GM21423 (cell line): Measurements from ENCODE around the gene TRIM44.
A peak's percentile ranks its signal among the peaks of the same experiment; 100 is the strongest.
"Not testable (repeated sequence)": the region's sequence is repeated elsewhere in the genome, so short reads cannot be mapped to it uniquely, and the experiment has no call there.

Experiments
- ATAC-seq: cut with Tn5 transposase; IDR thresholded peaks from one replicate; pipeline ENCODE4 v1.9.1; 2021; ENCODE audit warnings: mild to moderate bottlenecking, moderate library complexity; ENCODE audit not compliant: unreplicated experiment

TRIM44 gene

DNA sequence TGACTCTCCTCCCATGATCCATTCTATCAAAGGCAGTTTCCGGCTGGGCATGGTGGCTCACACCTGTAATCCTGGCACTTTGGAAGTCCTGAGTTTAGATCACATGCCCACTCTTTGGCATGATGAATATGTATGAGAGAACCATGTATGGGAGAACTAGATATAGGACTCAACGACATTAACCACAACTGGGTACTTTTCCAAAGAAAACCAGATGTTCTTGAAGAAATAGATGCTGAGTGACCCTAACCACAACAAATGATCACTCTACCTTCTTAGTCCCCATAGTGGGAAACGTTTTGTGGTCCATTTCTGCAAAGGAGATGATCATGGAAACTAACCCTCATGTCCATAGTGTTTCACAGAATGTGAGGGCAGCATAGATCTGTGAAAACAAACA lies 30.7 kb upstream of the TRIM44 start:
- ATAC-seq = no peak

DNA sequence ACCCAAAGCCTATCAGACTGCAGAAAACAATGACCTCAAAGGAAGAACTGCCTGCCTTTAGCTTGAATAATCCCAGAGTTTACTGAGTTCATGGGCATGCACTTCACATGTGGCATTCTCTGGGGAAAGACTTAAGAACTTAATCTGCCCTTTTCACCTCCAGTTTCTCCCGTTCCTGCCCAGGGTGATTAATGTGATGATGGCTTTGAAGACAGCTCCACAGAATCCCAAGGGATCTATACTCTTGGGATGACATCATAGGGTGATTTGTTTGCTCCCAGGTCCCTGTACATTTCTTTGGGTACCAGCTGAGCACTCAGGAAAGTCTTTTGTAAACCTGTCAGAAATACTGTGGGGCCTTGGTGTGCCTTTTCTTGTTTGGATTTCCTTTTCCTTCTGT lies 30.3 kb upstream of the TRIM44 start:
- no peak for ATAC-seq

DNA sequence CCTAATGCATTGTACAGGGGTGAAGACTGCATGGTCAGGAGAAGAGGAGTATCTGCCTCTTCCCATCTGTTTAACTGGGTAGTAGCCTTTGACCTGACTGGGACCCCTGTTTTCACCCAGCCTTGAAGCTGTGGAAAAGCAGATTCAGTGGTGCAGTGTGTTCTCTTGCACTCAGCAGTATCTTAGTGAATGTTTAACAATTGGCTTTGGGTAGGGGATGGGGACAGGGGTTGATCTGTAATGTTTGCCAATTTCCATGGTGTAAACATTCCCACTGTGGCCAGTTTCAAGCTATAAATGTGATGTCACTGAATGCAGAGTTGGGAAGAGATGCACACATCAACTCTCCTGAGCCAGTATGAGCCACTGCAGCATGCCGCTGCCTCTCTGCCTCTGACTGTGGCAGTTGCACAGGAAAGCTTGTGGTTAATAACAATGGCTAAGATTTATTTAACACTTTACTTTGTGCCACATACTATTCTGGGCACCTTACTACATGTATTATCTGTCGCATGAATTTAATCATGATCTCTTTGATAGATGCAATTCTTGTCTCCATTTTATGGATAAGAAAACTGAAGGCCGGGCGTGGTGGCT lies 28.6 kb upstream of the TRIM44 start:
- no peak for ATAC-seq

DNA sequence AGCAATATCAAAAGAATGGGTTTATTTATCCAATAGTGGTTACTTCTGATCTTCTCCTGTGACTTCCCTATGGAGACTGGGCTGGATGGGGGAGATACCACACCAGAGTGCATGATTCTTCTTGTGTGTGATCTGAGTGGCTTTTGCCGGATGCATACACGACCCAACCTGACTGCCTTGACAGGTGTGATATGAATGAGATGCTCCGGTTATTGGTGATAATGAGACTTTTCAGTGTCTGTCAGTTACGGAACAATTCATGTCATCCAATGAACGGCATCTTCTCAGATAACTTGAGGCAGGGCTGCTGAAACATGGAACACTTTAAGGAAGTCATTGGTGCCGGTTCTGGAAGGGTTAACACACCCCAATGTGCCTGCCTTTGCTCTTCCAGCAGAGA lies 26.6 kb upstream of the TRIM44 start:
- no peak for ATAC-seq

DNA sequence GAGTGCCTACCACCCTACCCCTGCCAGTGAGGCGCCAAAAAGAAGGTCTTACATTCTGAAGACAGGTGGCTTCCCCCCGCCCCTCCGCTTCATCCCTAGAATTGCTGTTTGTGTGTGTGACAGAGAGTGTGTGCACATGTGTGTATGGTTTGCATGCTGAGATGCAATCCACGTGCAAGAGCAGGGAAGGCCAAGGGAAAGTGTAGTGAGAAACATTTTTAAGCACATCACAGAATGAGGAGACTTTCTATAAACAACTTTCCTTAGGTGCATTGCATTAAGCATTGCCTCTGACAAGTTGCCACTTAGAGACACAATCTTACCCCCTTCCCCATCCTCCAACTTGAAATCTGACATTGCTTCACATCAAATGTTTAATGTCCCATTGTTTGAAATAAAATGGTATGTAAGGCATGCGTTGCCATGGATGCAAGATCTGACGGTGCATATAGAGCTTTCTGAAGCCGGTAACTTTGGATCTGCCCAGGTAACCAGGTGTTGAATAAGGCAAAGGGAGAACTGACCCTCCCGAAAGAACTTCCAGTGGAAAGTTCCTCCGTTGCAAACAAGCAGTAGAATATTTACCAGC lies 22.9 kb upstream of the TRIM44 start:
- ATAC-seq = no peak

DNA sequence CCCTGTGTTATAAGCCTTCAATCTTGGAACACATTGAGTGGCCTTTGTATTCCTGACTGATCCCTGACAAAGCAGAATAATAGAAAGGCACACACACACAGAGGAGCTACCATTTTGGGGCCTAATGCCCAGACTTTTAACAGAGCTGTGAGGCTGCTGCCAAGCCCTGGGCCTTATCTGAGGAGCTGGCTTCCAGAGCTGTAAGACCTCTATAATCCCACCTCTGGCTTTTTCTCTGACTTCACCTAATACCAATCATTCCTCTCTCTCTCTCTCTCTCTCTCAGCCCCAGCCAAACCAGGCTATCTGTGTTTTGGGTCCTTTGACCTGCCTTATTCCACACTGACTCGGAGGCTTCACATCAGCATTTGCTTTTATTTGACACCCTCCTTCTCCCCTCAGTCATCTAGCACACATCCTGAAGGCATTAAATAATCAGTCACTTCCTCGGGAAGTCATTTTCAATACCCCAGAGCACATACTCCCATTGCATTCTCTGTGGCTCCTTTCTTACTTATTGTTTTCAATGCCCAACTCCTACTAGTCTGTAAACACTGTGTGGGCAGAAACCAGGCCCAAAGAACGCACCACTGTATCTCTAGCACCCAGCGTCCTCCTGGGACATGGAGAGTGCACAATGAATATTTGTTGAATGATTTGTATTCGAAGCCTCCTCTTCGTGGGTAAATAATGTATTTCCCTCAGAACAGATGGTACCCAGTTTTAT lies 21.2 kb upstream of the TRIM44 start:
- ATAC-seq = no peak

DNA sequence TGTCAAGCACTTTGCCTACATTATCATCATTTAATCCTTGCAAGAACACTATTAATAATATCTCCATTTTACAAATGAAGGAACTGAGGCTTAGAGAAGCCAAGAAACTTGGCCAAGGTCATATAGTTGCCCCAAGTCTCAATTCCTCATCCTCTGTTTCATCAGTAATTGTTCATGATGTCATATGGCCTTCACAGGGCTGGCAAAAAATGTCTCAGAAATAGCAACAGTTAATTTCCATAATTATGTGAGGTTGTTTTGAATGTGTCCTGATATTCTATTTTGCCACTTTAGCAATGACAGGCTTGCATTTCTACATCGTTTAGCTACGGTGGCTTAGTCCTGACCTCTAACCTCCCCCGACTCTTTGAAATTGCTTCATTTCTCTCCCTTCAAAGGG lies 20.6 kb upstream of the TRIM44 start:
- no peak for ATAC-seq

DNA sequence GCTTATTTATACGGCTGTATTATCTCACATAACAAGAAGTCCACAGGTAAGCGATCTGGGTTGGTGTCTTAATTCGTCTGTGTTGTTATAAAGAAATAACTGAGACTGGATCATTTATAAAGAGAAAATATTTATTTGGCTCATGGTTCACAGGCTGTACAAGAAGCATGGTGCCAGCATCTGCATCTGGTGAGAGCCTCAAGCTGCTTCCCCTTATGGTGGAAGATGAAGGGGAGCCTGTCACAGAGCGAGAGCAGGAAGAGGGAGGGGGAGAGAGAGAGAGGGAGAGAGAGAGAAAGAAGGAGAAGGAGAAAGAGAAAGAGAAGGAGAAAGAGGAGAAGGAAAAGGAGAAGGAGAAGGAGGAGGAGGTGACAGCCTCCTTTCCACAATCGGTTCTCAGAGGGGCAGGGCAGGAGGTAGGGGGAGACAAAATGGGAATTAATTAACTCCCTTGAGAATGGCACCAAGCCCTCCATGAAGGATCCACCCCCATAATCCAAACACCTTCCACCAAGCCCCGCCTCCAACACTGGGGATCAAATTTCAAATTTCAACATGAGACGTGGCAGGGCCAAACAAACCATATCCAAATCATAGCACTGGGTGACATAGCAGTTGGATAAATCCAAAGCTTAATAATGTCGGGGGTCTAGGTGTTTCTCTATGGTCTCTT lies 15.0 kb upstream of the TRIM44 start:
- ATAC-seq = no peak

DNA sequence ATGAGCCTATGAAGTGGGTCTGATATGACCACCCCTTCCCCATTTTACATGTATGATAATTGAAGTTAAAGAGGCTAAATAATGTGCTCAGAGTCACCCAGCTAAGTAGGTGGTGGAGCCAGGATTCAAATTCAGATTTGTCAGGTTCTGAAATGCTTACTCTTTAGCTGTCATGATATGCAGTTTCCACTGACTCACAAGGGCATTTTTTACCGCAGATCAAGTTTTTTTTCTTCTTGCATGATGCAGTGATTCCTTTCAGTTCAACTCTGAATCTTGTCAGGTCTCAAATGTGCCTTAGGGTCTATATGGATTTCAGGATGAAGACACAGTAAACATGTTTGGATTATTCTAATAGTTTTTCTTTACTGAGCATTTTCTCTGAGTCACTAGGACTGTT lies 12.6 kb upstream of the TRIM44 start:
- ATAC-seq = no peak

DNA sequence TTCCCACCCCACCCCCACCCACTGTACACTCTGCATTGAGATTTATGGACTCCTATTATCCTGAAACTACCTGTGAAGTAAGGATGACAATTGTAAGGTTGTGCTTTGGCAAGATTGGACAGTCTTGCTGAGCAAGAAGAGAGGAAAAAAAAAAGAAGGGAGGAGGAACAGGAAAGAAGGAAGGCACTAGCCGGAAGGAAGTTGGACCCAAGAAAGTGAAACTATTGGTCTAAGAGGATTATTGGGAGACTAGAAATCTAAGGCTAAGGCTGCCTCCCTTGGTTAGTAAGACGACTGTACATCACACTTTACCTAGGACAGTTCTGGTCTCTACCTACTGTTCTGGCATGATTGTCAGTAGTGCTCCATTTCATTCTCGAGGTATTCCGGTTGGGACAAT lies 12.1 kb upstream of the TRIM44 start:
- ATAC-seq = no peak

DNA sequence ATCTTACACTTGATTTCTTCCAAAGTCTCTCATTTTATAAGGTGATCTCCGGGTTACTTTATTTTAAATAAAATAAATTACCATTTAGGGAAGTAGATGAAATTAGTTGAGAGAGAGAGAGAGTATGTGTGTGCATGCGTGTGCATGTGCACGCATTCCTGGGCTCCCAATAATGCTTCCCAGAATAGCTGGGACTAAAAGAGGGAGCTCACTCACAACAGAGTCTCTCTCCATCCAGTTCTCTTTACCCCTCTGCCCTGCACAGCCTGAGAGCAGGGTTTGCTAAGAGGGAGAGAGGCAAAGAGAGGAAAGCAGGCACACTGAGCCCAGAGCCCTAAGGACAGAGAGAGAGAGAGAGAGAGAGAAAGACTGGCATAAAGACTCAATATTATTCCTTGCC lies 11.3 kb upstream of the TRIM44 start:
- no peak for ATAC-seq

DNA sequence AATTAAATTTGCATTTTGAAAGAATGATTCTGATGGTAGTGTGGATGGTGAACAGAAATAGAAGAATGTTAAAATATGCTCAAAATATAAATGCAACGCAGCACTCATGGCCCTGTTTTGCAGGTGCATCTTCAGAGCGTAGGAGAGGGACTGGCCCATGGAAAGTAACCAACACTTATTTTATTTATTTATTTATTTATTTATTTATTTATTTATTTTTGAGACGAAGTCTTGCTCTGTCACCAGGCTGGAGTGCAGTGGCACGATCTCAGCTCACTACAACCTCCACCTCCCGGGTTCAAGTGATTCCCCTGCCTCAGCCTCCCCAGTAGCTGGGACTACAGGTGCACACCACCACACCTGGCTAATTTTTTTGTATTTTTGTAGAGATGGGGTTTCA lies 9.8 kb upstream of the TRIM44 start:
- ATAC-seq = not testable (repeated sequence)

DNA sequence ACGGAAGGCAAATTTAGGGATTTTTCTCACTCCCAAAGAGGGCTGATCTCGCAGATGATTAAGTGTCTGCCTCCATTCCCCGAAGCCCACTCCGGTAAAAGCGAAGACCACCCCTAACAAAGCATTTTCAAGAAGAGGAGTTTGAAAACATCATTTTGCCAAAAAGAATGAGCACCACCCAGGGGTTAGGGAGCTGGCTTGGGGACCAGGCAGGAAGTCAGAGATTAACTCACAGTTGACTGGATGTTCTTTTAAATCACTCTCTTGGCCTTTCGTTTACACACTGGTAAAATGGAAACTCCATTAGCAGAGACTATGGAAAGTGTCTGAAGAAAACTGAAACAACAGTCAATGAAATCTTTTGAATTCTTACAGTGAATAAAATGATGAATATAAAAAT lies 7.9 kb upstream of the TRIM44 start:
- no peak for ATAC-seq

DNA sequence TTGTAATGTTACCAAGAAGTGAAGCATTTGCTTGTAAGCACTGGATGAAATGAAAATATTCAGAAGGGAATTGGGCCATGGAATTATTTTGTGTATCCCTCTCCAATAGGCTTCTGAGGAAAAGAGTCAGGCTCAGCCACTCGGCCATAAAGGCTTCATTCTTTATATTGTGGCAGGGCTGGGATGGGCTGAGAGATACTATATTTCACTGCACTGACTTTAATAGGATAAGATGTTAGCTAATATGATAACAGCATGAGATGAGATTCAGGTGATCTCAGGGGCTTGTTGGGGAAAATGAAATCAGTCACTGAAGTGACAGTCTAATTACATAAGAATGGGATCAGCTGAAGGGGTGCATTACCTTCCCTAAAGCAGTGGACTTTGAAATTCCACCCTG lies 7.3 kb upstream of the TRIM44 start:
- no peak for ATAC-seq

DNA sequence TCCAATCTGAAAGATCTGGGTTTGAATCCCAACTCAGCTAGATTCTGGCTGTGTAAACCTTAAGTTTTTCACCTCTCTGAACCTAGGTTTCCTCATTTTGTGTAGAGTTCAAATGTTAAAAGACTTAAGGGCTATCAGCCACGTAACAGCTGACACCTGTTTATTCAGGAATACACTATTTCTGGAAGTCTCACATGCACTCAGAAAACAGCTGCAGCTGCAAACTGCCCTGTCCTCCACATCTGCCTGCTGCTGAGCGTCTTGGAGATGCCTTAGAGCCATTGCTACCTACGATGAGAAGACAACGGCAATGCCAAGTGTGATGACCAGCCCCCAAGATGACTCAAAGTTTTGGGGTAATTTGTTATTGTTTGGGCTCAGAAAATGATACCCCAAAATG lies 6.7 kb upstream of the TRIM44 start:
- no peak for ATAC-seq

DNA sequence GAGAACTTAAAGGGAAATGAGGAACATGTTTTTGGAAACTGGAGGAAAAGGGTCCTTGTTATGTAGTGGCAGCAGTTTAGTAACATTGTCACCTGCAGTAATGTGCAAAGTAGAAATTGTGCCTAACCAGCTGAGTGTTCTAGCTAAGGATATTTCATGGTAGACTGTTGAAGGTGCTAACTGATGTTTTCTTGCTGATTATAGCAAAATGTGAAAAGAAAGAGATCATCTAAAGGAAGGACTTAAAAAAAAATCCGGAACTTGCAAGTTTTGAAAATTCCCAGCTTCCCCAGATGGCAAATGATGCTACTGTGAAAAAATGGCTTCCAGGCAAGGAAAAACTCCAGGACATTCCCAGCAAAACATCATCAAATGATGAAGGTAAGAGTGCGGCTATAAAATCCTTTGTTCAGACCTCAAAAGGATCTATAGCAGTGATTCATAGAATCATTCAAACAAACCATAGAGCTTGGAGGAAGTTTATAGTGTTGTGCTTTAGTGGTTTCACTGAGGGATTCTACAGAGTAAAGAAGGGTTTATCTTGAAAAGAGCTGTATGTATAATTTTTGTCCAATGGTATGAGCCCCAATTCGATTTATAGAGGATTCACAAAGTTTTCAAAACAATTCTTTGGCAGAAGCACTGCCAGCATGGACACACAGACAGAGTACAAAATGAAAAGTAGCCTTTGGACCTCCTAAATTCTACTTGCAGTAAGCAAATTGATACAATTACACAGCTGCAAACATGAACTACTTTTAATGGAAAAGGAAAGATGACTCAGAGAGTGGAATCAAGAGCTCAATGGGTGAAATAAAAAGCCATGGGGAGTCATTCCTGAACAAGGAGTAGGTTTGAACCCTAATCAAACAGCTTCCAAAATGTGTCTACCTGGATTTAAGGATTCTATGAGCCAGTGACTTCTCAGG lies 4.3 kb upstream of the TRIM44 start:
- ATAC-seq = no peak

DNA sequence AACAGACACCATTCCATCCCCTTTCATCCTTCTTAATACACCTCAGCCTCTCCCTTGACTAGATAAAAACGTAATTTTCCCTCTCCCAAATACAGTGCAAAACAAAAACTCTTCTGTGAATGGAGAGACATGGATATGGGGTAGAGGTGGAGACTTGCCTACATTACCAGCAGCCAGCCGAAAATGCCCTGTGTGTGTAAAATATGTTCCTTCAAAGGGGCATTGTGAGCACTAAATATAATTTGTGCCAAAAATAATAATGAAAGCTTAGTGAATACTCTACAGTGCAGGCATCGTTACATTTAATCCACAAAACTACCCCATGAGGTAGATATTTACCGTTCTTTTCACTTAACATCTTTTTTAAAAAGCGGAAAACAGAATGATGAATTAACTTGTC lies 1.0 kb upstream of the TRIM44 start:
- no peak for ATAC-seq

DNA sequence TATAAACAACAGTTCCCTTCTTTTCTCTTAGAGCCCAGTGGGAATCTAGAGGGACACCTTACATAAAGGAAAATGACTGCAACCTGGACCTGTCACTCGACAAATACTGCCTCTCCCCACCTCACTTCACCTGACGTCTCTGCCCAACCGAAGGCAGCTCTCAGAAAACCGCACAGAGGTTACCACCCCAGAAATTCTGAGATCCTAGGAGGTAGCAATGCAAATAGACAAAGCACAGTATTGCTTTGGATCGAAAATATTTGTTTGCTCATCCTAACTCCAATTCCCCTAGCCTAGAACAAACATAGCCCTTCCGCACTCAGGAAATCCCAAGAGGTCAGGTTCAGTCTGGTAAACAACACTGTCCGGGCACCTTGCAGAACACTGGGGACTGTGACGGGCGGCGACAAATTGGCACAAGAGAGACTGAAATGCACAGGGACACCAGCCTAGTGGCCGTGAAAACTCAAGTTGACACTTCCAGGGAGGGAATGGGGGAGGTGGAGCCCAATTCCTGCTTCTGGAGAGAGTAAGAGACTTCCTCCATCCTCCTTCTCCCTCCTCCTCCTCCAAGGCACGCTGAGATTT lies 420 bp upstream of the TRIM44 start:
- ATAC-seq = peak; percentile 43

DNA sequence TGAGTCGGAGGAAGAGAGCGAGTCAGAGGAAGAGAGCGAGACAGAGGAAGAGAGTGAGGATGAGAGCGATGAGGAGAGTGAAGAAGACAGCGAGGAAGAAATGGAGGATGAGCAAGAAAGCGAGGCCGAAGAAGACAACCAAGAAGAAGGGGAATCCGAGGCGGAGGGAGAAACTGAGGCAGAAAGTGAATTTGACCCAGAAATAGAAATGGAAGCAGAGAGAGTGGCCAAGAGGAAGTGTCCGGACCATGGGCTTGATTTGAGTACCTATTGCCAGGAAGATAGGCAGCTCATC lies 780 bp downstream of the TRIM44 start:
- no peak for ATAC-seq

DNA sequence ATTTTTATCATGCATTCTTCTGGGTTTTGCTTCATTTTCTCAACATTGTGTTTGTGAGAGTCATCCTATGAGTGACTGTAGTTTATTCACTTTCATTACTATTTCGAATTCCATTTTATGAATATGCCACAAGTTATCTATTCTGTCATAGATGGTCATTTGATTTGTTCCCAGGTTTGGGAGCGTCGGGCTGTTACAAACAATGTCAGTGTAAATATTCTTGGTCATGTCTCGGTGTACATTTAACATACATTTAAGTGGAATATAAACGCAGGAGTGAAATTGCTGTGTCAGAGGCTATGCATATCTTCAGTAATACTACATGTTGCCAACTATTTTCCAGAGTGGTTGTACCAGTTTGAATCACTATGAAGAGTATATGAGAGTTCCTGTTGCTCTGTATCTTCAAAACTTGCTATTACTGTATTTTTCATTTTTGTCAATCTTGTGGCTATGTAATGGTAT lies 2.4 kb downstream of the TRIM44 start:
- no peak for ATAC-seq

DNA sequence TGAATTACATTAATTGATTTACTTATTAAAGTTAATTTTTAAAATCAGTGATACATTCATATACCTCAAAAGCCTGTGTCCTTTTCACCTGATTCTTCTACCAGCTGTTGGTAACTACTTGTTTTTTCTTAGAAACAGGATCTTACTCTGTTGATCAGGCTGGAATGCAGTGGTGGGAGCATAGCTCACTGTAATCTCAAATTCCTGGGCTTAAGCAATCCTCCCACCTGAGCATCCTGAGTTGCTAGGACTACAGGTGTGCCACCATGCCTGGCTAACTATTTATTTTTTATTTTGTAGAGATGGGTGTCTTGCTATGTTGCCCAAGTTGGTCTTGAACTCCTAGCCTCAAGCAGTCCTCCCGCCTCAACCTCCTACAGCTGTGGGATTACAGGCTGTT lies 4.7 kb downstream of the TRIM44 start:
- no peak for ATAC-seq
